HEK293T (cell line): ENCODE results near the gene NT5M.

ENCODE experiments used
- LEF1 ChIP-seq: fragments of 450-650 bp; IDR thresholded peaks from 2 replicates; pipeline ENCODE4 v1.6.1; 2017; ENCODE audit warnings: mild to moderate bottlenecking, borderline replicate concordance
- TARDBP ChIP-seq: fragments of 450-650 bp; IDR thresholded peaks from 2 replicates; pipeline ENCODE4 v1.6.1; 2016

GRCh38 chr17:17367931-17368330, 64.8 kb downstream of the NT5M start:
- TF ChIP-seq TARDBP (no peak), LEF1 (no peak)
